Endothelial cell of umbilical vein (primary cell): Measurements from ENCODE around the gene SLC30A4. TPM values are rescaled to one million over a fixed set of nuclear protein-coding genes. Genes with fewer than 3 reads are reported as not detected.

Experiments used
- BruUV-seq: library from RNA; stranded (reverse); fragments of 400-500 nt; replicated peaks from 2 replicates; lab custom pipeline; 2021; lab: Mats Ljungman, UMichigan
- CTCF ChIA-PET: fragments of 300-600, 350-600 bp; sonication (Branson Sonifier 250); formaldehyde crosslinking; loops from one replicate; lab custom pipeline; 2021; ENCODE audit warnings: antibody characterized with exemption, inconsistent platforms; lab: Charles Lee
- POLR2A ChIA-PET: fragments of 300-600, 350-600 bp; sonication (Branson Sonifier 250); formaldehyde crosslinking; loops from one replicate; lab custom pipeline; 2021; ENCODE audit warnings: antibody characterized with exemption, inconsistent platforms; lab: Charles Lee
- DNase-seq: peaks from one replicate; pipeline ENCODE4 v3.0.0-alpha.2; 2011; ENCODE audit warnings: low read depth, low spot score
- FAIRE-seq: peaks from 2 replicates; lab custom pipeline; 2011; peaks lifted over from hg19 to GRCh38; lab: Jason Lieb, UNC
- H2AFZ ChIP-seq: 2 replicates; pipeline ENCODE4 v1.6.0; 2012; ENCODE audit warnings: low read depth, low read length, control low read depth, inconsistent platforms
- H3K27ac ChIP-seq: 2 replicates; pipeline ENCODE4 v1.5.1; 2011; ENCODE audit warnings: low read depth, mild to moderate bottlenecking, control low read depth, low read length, moderate library complexity; ENCODE audit not compliant: insufficient read depth
- H3K27me3 ChIP-seq, 2 experiments: 2 replicates each; pipeline versions ENCODE4 v1.6.0 to v1.6.1; 2011; ENCODE audit warnings: low read length in 2 of 2, mixed read lengths in 1 of 2; ENCODE audit not compliant: control insufficient read depth in 2 of 2, insufficient read depth in 2 of 2
- H3K36me3 ChIP-seq, 2 experiments: 2 replicates in 1 of 2; 3 replicates in 1 of 2; pipeline ENCODE4 v1.5.1; 2011; ENCODE audit warnings: low read length in 2 of 2, mild to moderate bottlenecking in 1 of 2, moderate library complexity in 1 of 2; ENCODE audit not compliant: control insufficient read depth in 2 of 2, insufficient read depth in 2 of 2; ENCODE audit errors: extremely low read depth in 1 of 2
- H3K4me1 ChIP-seq: 3 replicates; pipeline ENCODE4 v1.5.1; 2011; ENCODE audit warnings: mild to moderate bottlenecking, low read length; ENCODE audit not compliant: control insufficient read depth, insufficient read depth; ENCODE audit errors: extremely low read depth
- H3K4me2 ChIP-seq: 2 replicates; pipeline ENCODE4 v1.6.1; 2011; ENCODE audit warnings: low read length, control low read depth, mixed read lengths; ENCODE audit not compliant: insufficient read depth
- H3K4me3 ChIP-seq, 3 experiments: fragments of 200-600 bp in 1 of 3; sonication (generic), shearing (Covaris generic) in 1 of 3; replicated peaks in 1 of 3; 2 replicates each; pipeline ENCODE4 v1.5.1; 2011 to 2016; ENCODE audit warnings: control low read depth in 3 of 3, low read length in 3 of 3, mild to moderate bottlenecking in 2 of 3, inconsistent platforms in 1 of 3, low read depth in 1 of 3, moderate library complexity in 1 of 3; ENCODE audit not compliant: insufficient read depth in 1 of 3
- H3K79me2 ChIP-seq: 2 replicates; pipeline ENCODE4 v1.6.0; 2012; ENCODE audit warnings: low read length, inconsistent platforms; ENCODE audit not compliant: control insufficient read depth, insufficient read depth
- H3K9ac ChIP-seq: replicated peaks from 2 replicates; pipeline ENCODE3; 2011; ENCODE audit warnings: low read length, control low read depth; ENCODE audit not compliant: insufficient read depth; ENCODE audit errors: extremely low read depth
- H3K9me1 ChIP-seq: replicated peaks from 3 replicates; pipeline ENCODE4 v1.6.0; 2011; ENCODE audit warnings: mild to moderate bottlenecking, low read length; ENCODE audit not compliant: control insufficient read depth, insufficient read depth; ENCODE audit errors: extremely low read depth
- H3K9me3 ChIP-seq: replicated peaks from 2 replicates; pipeline ENCODE4 v1.5.1; 2012; ENCODE audit warnings: low read length, inconsistent platforms; ENCODE audit not compliant: control insufficient read depth, insufficient read depth
- H4K20me1 ChIP-seq: replicated peaks from 2 replicates; pipeline ENCODE3; 2011; ENCODE audit warnings: mild to moderate bottlenecking, low read length; ENCODE audit not compliant: control insufficient read depth, insufficient read depth; ENCODE audit errors: extremely low read depth
- CTCF ChIP-seq, 2 donors: IDR thresholded peaks; 1 replicate in 1 of 2; 2 replicates in 1 of 2; pipeline ENCODE4 v1.5.1; 2011; ENCODE audit warnings: low read length in 2 of 2, mild to moderate bottlenecking in 2 of 2, moderate library complexity in 2 of 2, control low read depth in 1 of 2, inconsistent platforms in 1 of 2, low read depth in 1 of 2; ENCODE audit not compliant: insufficient read depth in 1 of 2; ENCODE audit errors: extremely low read depth in 1 of 2
- EZH2 ChIP-seq: IDR thresholded peaks from 2 replicates; pipeline ENCODE4 v1.6.1; 2012; ENCODE audit warnings: borderline replicate concordance, low read depth, mild to moderate bottlenecking, moderate library complexity, low read length, inconsistent platforms; ENCODE audit not compliant: severe bottlenecking
- FOS ChIP-seq: IDR thresholded peaks from 2 replicates; pipeline ENCODE4 v1.6.1; 2011; ENCODE audit warnings: mild to moderate bottlenecking, low read length, moderate library complexity, borderline replicate concordance; ENCODE audit not compliant: insufficient read depth
- GATA2 ChIP-seq: IDR thresholded peaks from 2 replicates; pipeline ENCODE4 v1.7.0; 2011; ENCODE audit warnings: low read depth, mild to moderate bottlenecking, moderate library complexity, mixed read lengths, low read length; ENCODE audit not compliant: insufficient read length, insufficient read depth
- JUN ChIP-seq: IDR thresholded peaks from 2 replicates; pipeline ENCODE4 v1.6.1; 2011; ENCODE audit warnings: borderline replicate concordance, low read depth; ENCODE audit not compliant: insufficient read length, insufficient read depth
- MAX ChIP-seq: IDR thresholded peaks from 2 replicates; pipeline ENCODE4 v1.6.1; 2011; ENCODE audit not compliant: insufficient read depth, insufficient read length
- MYC ChIP-seq: IDR thresholded peaks from one replicate; pipeline ENCODE4 v1.6.1; 2011; ENCODE audit warnings: mild to moderate bottlenecking, low read depth, low read length
- POLR2A ChIP-seq: IDR thresholded peaks from 2 replicates; pipeline ENCODE4 v1.6.1; 2012; ENCODE audit warnings: low read depth, mild to moderate bottlenecking, control low read depth, low read length
- POLR2AphosphoS5 ChIP-seq: IDR thresholded peaks from 2 replicates; pipeline ENCODE4 v1.6.1; 2012; ENCODE audit warnings: low read depth, mild to moderate bottlenecking, control low read depth, low read length, moderate library complexity; ENCODE audit not compliant: insufficient read depth
- dilution Hi-C: fragments of 300-500 bp; cut with MboI; formaldehyde crosslinking; loops from one replicate; pipeline ENCODE4 v1.15.0; 2019; ENCODE audit warnings: low sequenced_read_pairs; ENCODE audit not compliant: extremely low pct_ligation_motif_present
- intact Hi-C: fragments of 100-400 bp; cut with micrococcal nuclease; formaldehyde crosslinking; loops from one replicate; pipeline ENCODE4 v1.10.0; 2022
- polyA plus RNA-seq, 4 experiments: library from polyadenylated mRNA; depleted of rRNA in 3 of 4; stranded (reverse) in 3 of 4; unstranded in 1 of 4; fragments of >200 nt; gene quantifications; 2 replicates each; pipeline versions ENCODE4 v1.2.1 to v1.2.3, GENCODE V29; 2011 to 2012; ENCODE audit warnings: missing spikeins in 1 of 4
- total RNA-seq: library from RNA; stranded (reverse); gene quantifications from 2 replicates; pipeline ENCODE4 v1.2.3, GENCODE V29; 2021

The SLC30A4 gene
- total and polyA plus RNA-seq, 2 donors (not counting 3 experiments of a cell fraction or from before 2014, with no cell fraction given): 2.7 to 3.9 TPM

- Histone ChIP-seq H3K4me2 (no peak overlapping the region), H2AFZ (no peak overlapping the region), H3K9me1 (no peaks in the 10 kb centered on the region), H3K27ac (no peak overlapping the region), H3K4me3 (no peak overlapping the region), H4K20me1 (no peaks in the 10 kb centered on the region), H3K79me2 (no peaks in the 10 kb centered on the region), H3K9ac (no peak overlapping the region), H3K9me3 (no peaks in the 10 kb centered on the region), H3K27me3 (peaks cover 8 to 17% of the 10 kb centered on the region in 2 experiments), H3K4me1 (no peaks in the 10 kb centered on the region), H3K36me3 (no peaks in the 10 kb centered on the region)
- BruUV-seq: no TSS peak
- CTCF ChIA-PET: interaction anchor here (1.8 to 2.1 kb wide), 2 partner anchors 15 to 42 kb away, joined by 7 to 8 read pairs; no protein-coding TSS in a partner anchor
- DNase-seq (no peak), FAIRE-seq (no peak)
- intact Hi-C loops (no loop called here), dilution Hi-C loops (no loop called here)
- TF ChIP-seq CTCF (IDR thresholded peaks at IDR 0.05; ENCODE audit: extremely low read depth in 1 of 2, insufficient read depth in 1 of 2, low read depth in 1 of 2, low read length in 2 of 2): no peak
- no peak for TF ChIP-seq JUN
- no peak for TF ChIP-seq EZH2
- no peak for TF ChIP-seq MAX
- TF ChIP-seq MYC: no peak
- no peak for TF ChIP-seq POLR2A
- no peak for TF ChIP-seq FOS
- TF ChIP-seq GATA2: no peak
- TF ChIP-seq POLR2AphosphoS5: no peak
- POLR2A ChIA-PET: no interaction called here
Observed at GRCh38 chr15:45473068-45473467, 49.5 kb downstream of the SLC30A4 start.
